Choroid plexus epithelial cell (primary cell): ENCODE measurements around the gene UXS1.

Experiments
- DNase-seq: peaks from one replicate; pipeline ENCODE4 v3.0.0-alpha.2; 2010; ENCODE audit warnings: low read depth
- H3K4me3 ChIP-seq: 2 replicates; pipeline ENCODE4 v1.5.1; 2011; ENCODE audit warnings: low read depth, mild to moderate bottlenecking, control low read depth, low read length, moderate library complexity
- TF ChIP-seq, protein P1 (sequence below): conservative IDR thresholded peaks from 2 replicates; pipeline ENCODE4 v1.5.1; 2011; ENCODE audit warnings: low read depth, mild to moderate bottlenecking, control low read depth, inconsistent platforms, low read length, moderate library complexity

Gene UXS1

DNA sequence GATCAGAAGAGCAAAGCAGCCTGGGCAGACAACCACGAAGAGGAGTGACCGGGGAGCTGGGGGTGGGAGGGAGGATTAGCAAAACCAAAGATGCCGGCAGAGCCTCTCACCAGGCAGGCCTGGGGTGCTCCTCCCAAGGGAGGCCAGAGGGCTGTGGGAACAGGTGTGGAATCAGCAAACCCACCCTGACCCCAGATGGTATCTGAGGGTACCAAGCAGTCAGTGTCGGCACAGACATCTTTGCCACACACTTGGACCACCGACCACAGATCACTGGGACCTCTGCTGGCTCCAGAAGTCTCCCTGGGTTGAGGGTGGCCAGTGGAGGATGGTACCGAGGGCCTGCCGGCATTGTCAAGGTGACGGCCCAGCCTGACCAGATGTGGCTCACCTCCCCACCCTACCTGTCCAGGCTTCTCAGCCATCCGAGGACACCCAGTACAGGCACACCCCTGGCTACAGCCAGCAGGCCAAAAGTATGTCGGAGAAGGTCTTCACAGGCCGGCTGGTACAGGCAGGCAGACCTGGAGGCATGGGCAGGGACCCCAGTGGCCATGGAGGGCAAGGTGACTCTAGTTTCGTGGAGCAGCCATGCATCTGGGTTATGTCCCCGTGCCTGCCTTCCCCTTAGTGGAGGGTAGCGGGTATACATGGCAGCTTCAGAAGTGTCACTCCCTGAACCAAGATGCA is 82.1 kb downstream of the UXS1 start:
- TF ChIP-seq, protein P1, sequence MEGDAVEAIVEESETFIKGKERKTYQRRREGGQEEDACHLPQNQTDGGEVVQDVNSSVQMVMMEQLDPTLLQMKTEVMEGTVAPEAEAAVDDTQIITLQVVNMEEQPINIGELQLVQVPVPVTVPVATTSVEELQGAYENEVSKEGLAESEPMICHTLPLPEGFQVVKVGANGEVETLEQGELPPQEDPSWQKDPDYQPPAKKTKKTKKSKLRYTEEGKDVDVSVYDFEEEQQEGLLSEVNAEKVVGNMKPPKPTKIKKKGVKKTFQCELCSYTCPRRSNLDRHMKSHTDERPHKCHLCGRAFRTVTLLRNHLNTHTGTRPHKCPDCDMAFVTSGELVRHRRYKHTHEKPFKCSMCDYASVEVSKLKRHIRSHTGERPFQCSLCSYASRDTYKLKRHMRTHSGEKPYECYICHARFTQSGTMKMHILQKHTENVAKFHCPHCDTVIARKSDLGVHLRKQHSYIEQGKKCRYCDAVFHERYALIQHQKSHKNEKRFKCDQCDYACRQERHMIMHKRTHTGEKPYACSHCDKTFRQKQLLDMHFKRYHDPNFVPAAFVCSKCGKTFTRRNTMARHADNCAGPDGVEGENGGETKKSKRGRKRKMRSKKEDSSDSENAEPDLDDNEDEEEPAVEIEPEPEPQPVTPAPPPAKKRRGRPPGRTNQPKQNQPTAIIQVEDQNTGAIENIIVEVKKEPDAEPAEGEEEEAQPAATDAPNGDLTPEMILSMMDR: no peak
- H3K4me3 ChIP-seq: no peak overlapping the region
- DNase-seq: no peak

DNA sequence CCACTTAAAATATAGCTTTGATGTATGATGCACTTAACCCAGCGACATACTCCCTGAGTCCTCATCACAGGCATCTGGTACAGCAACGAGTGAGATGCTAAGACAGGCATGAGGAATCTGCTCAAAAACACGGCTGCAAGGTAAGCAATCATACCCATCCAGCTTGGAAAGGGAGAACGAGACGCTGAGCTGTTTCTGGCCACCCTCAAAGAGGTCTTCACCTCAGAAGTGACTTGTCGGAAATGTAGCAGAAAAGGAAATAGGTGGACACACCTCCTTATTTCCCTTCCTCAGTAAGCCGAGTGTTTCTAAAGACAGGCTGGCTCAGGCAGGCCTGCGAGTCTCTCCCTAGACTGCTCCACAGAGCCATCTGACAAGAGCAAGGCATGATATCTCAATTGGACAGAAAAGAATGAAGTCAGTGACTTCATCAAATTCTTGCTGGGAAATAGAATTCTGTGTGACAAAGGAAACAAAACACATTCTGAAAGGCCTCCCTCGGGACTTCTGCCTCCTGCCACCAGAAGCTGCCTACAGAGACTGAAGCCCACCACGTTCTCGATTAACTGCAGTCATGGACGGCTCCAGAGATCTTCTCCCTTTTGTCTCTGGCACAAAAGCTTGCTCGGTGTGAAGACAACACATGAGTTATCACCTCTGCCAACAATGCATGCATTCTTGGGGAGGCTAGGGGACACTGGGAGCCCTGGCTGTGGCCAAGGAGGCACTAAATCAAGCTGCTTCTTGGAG is 84.3 kb downstream of the UXS1 start:
- TF ChIP-seq, protein P1: no peak
- H3K4me3 ChIP-seq: no peak overlapping the region
- no peak for DNase-seq

DNA sequence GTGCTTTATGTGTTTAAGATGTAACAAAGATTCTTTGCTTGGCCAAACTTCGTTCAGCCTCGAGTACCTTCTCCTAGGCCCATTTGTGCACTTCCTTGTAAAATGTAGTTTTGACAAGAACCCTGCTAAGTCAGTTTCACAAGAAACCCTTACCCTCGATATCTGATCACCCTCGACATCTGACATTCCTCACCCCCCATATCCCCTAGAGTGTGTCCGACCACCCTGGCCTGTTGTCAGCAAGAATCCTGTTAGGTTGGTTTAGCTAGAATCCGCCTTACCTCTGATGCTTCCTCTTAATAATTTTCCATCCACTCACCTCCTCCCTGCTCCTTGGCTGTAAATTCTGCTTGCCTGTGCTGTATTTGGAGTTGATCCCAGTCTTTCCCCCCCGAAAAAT is 85.3 kb downstream of the UXS1 start:
- no peak overlapping the region for H3K4me3 ChIP-seq
- TF ChIP-seq, protein P1: no peak
- DNase-seq: no peak

DNA sequence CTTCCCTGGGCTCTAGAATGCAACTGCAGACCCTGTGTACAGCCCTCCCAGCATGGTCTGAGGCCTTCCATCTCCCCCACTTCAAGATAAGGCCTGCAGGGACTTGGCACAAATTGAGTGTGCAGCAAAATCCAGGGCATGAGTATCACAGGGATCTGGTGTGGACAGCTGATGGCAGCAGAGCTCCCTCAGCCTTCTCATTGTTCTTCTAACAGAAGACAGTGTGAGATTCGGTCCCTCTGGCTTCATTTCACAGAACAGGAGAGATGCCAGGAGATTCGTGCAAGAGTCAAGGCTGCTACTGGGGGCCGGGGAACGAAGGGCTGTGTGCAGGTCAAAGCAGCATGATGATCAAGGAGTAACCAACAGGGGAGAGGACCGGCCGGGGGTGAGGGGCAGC is 85.8 kb downstream of the UXS1 start:
- TF ChIP-seq, protein P1: peak; percentile 88
- peak; percentile 83 for DNase-seq
- no peak overlapping the region for H3K4me3 ChIP-seq

DNA sequence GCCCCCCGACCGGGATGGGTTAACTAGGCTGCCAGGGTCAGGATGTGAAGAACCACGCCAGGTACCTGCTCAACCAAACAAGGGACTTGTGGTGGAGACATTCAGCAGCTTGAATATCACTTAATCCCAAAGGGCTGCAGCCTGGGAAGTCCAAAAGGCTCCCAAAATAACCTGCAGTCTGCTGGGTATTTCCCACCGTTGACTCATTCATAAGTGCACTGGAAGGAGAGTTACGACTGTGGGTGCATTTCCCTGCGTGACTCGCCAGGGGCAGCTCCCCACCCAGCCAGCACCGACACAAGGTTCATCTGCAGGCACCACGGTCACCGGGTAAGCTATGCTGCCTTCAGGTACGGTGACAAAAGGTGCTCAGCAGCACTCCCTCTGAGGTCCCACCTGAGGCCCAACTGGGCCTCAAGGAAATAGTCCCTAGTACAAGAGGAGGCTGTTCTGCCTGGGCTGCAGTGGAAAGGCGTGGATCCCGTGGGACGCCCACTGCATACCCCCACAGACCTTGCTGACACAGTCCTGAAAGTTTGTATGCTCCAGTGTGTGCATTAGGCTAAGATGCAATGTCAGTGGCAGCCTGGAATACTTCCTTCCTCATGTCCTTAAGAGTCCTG is 86.5 kb downstream of the UXS1 start:
- peak; percentile 47 for DNase-seq
- TF ChIP-seq, protein P1: peak; percentile 18
- no peak overlapping the region for H3K4me3 ChIP-seq

DNA sequence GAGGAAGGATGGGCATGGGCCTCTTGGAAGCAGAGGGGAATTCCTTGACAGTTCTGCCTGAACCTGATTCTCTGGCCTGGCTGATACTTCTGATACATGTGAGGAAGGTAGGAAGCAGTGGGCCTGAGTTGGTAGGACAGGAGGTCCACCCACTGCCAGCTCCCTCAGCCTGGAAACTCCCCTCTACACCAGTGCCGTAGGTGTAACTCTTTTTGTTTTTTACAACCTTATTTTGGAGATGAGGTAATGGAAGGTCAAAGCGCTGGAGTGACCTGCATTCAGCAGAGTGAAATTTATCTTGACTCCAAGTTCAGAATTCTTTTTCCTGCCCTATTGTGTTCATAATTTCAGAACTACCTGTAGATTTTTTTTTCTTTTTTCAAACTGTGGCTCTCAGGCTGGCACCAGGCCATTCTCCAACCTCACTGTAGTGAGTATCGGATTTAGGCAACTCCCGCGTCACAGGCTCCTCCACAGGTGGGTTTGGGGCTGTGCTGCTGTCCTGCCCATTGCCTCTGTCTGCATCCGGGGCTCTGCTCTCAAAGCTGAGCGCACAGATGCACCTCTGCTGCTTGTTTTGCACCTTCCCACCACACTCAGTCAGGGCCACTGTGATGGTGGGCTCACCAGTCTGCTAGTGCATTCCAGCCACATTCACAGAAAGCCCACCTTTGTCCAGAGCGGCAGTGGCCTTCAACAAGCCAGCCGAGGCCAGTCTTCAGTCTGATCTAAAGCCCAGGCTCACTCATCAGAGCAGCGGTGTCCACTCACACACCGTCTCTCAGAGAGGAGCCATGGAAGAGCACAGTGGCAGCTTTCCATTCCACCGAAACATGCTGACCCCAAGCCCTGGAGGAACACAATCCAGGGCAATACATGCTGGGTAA is 87.2 kb downstream of the UXS1 start:
- TF ChIP-seq, protein P1: no peak
- no peak for DNase-seq
- no peak overlapping the region for H3K4me3 ChIP-seq
